ENCODE results near the gene NONO.

GRCh38 chrX:71252221-71252620 is 31.2 kb upstream of the NONO start:
- TF ChIP-seq CTCF (IDR thresholded peaks at IDR 0.05): no peak
- no peak for TF ChIP-seq POLR2A (IDR thresholded peaks at IDR 0.05)

Measured in testis (tissue), 2 donors.